Stimulated activated effector memory CD8-positive, alpha-beta T cell treated with anti-CD3 and anti-CD28 coated beads, Interleukin-12 subunit alpha, Interleukin-12 subunit beta, amount 100 ng/mL, for 72 hours (primary cell): ENCODE results near the gene MTR.

Experiments used
- ATAC-seq: fragments of 150-1000 bp; cut with Tn5 transposase; 2 replicates; pipeline ENCODE4 v1.10.0; 2021
- DNase-seq, 2 donors: peaks; one replicate each; pipeline ENCODE4 v3.0.0; 2021 to 2022; ENCODE audit warnings: low spot score in 2 of 2
- H3K27ac Mint-ChIP-seq: one replicate; pipeline ENCODE4 v1.8.0; 2022; ENCODE audit warnings: mild to moderate bottlenecking, mixed read lengths
- H3K36me3 Mint-ChIP-seq: one replicate; pipeline ENCODE4 v1.8.0; 2022; ENCODE audit warnings: mild to moderate bottlenecking, mixed read lengths
- H3K4me1 Mint-ChIP-seq: one replicate; pipeline ENCODE4 v1.8.0; 2022; ENCODE audit warnings: mixed read lengths
- H3K4me3 Mint-ChIP-seq: one replicate; pipeline ENCODE4 v1.8.0; 2022; ENCODE audit warnings: mild to moderate bottlenecking, mixed read lengths
- H3K9me3 Mint-ChIP-seq: one replicate; pipeline ENCODE4 v1.8.0; 2022; ENCODE audit warnings: mixed read lengths

Gene MTR

GRCh38 chr1:236953151-236953700 is 158.1 kb downstream of the MTR start:
- H3K4me1 Mint-ChIP-seq = no peaks in the 10 kb centered on the region
- no peaks in the 10 kb centered on the region for H3K36me3 Mint-ChIP-seq

More at GRCh38 chr1:236953151-236953700, 158.1 kb downstream of the MTR start:
- H3K4me3 Mint-ChIP-seq = no peak overlapping the region
- H3K27ac Mint-ChIP-seq = no peak overlapping the region
- ATAC-seq = no peak
- H3K9me3 Mint-ChIP-seq = peaks cover 3% of the 10 kb centered on the region
- DNase-seq = no peak
